ENCODE measurements around the gene GSG1L.

The GSG1L gene

DNA sequence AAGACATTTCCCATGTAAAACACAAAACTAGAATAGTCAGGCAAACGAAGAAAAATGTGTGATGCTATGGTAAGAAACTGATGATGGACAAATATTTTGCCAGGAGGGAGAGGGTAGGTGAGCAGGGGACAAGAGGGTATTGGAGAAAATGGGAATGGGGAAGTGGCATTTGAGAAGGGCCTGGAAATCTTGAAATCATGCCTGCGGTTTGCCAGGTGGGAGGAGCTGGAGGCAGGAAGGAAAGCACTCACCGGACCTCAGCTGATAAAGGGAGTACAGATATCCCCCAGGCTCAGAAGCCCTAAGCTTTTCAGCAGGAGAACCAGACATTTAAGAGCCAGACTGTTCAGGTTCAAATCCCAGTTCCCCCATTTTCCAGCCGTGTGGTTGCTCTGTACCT is 103.6 kb downstream of the GSG1L start:
- TF ChIP-seq CTCF (IDR thresholded peaks at IDR 0.05; ENCODE audit: insufficient read depth, low read depth, low read length, missing control alignments), result no peak
- no peak overlapping the region for H3K4me3 ChIP-seq (ENCODE audit: low read depth, low read length)
- DNase-seq (ENCODE audit: low read depth), result no peak

DNA sequence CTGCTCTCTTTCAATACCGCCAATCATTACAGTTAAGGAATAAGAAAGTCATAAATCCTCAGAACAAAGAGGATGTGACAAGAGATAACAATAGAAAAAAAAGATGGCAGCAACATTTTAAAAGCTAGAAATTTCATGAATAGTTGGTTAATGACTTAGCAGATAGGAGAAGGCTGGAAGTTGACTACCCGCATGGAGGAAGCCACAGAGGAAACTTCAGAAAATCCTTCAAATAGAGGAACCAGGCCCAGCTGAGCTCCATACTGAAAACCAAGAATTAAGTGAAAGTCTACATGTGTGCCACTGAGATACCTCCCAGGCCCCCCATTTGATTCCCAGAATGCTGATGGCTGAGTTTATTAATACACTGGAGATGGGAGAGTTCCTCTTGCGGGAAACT is 109.3 kb downstream of the GSG1L start:
- no peak for DNase-seq (ENCODE audit: low read depth)
- TF ChIP-seq CTCF (IDR thresholded peaks at IDR 0.05; ENCODE audit: insufficient read depth, low read depth, low read length, missing control alignments), result no peak
- H3K4me3 ChIP-seq (ENCODE audit: low read depth, low read length), result no peak overlapping the region

DNA sequence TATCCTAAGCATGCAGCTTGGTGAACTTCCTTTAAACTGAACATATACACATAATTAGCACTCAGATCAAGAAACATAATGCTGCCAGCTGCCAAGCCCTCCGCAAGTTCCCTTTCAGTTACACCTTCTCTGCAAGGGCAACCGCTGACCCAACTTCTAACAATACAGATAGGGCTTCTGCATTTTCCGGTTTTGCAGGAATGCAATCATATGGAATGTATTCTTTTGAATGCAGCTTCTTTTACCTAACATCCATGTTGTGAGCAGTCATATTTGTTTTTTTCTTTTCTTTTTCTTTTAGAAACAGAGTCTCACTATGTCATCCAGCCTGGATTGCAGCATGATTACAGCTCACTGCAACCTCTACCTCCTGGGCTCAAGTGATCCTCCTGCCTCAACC is 110.7 kb downstream of the GSG1L start:
- DNase-seq (ENCODE audit: low read depth), result no peak
- no peak overlapping the region for H3K4me3 ChIP-seq (ENCODE audit: low read depth, low read length)
- TF ChIP-seq CTCF (IDR thresholded peaks at IDR 0.05; ENCODE audit: insufficient read depth, low read depth, low read length, missing control alignments), result no peak

DNA sequence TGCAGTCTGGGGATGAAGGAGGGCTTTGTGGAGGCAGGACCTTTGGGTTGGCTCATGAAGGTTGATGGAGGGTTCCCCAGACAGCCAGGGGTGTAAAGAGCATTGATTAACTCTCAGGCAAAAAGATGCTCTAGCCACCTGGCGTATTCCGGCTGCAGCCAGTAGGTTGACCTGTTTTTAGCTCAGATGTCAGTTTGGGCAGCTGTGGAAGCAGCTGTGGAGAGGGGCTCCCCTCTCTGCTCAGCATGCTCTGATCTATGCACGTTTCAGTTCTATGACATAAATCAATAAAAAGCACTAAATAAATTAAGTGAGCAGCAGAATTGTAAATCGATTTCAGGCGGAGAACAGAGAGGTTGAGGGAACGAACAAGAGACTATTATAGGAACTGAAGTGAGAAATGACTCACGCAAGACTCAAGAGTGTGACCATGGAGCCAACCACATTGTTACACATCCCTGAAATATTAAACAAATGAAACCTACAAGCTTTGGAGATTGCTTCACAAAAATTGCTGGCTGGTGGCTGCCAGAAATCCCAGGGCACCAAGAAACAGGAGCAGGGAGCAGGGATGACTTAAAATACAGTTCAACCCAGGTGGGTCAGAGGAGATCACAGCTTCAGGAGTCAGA is 111.9 kb downstream of the GSG1L start:
- TF ChIP-seq CTCF (IDR thresholded peaks at IDR 0.05; ENCODE audit: insufficient read depth, low read depth, low read length, missing control alignments), result no peak
- no peak for DNase-seq (ENCODE audit: low read depth)
- H3K4me3 ChIP-seq (ENCODE audit: low read depth, low read length), result no peak overlapping the region

DNA sequence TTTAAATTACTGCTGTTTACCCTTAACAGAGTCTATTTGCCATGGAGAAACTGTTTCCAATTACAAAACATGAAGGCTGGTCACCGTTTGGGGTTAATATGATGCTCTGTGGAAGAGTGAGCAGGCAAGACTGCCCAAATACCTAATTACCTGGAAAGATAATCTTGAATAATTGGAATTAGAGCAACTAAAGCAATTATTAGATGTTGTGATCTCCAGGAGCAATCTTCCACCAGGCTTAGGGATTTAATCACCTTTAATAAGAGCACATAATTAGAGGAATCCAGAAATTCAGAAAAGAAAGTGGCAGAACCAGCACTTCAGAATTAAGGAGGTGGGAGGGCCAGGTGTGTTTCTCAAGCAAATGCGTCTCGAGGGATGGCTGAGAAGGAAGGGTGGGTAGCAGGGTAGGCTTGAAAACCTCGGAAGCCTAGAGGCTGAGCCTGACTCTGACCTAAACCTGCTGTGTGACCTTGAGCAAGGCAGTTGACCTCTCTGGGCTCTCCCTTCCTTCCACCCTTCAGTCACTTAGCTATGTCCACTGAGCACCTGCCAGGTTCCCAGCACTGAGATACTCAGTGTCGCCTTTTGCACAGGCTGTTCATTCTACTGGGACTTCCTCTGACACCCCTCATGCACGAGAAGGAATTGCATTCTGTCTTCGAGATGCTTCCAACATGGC is 113.2 kb downstream of the GSG1L start:
- TF ChIP-seq CTCF (IDR thresholded peaks at IDR 0.05; ENCODE audit: insufficient read depth, low read depth, low read length, missing control alignments), result no peak
- H3K4me3 ChIP-seq (ENCODE audit: low read depth, low read length), result no peak overlapping the region
- DNase-seq (ENCODE audit: low read depth), result no peak

DNA sequence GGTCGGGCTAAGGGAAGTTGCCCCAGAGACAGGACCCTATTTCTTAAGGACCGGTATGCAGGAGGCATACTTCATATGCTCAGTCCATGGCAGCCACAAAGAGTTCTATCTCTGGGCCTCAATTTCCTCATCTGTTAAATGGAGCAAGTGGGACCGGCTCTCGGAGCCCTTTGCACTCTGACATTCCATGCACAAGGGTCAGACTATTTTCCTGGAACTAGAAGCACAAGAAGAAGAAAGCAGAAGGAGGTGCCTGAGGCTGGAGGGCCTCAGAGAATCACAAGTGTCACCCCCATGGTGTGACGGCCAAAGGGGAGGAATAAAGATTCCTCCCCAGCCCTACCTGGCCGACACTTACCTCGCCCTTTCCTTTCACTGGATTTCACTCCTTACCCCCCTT is 115.8 kb downstream of the GSG1L start:
- no peak for TF ChIP-seq CTCF (IDR thresholded peaks at IDR 0.05; ENCODE audit: insufficient read depth, low read depth, low read length, missing control alignments)
- DNase-seq (ENCODE audit: low read depth), result no peak
- H3K4me3 ChIP-seq (ENCODE audit: low read depth, low read length), result no peak overlapping the region

All from GM12865 (cell line).